KOPT-K1 (cell line): ENCODE measurements around the gene CFAP45.

Experiments
- H3K27ac ChIP-seq: fragments of 200-600 bp; sonication (generic); 2 replicates; pipeline ENCODE4 v1.5.1; 2016; ENCODE audit warnings: antibody characterized with exemption, mild to moderate bottlenecking, low read depth, low read length; ENCODE audit not compliant: poor library complexity, severe bottlenecking
- H3K36me3 ChIP-seq: fragments of 200-600 bp; sonication (generic); 2 replicates; pipeline ENCODE4 v1.5.1; 2017; ENCODE audit warnings: antibody characterized with exemption, mild to moderate bottlenecking, low read length, moderate library complexity; ENCODE audit not compliant: insufficient read depth
- H3K9me3 ChIP-seq: fragments of 200-600 bp; sonication (generic); 2 replicates; pipeline ENCODE4 v1.5.1; 2017; ENCODE audit warnings: antibody characterized with exemption, low read length, mild to moderate bottlenecking; ENCODE audit not compliant: insufficient read depth, poor library complexity, severe bottlenecking

Gene CFAP45

DNA sequence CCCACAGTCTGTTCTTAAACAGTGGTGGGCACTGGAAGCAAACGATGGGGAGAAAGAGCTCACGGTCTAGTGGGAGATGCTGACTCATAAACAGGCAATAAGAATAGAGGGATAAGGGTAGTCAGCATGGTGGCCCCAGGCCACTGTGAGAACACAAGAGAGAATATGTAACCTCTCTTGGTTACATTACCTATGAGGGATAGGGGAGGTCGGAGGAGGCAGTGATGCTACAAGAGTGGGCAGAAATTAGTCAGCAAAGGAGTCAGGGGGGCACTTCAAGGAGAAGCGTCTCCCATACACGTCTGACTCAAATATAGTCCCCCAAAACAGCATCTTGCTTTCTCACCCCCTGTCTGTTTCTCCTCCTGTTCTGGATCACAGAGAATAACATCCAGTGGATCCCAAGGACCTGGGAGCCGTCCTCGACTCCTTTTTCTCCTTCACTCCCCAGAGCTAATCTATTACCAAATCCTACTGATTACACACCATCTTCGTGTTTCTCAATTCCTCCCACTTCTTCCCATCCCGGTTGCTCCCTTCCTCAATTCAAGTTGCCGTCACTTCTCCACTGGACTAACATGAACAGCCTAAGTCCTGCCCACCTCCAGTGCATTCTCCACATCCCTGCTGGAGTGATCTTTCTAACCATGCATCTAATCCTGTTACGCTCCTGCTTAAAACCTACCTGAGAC, 71.2 kb downstream of the CFAP45 start:
- Histone ChIP-seq H3K36me3 (no peaks in the 10 kb centered on the region), H3K27ac (no peak overlapping the region)

DNA sequence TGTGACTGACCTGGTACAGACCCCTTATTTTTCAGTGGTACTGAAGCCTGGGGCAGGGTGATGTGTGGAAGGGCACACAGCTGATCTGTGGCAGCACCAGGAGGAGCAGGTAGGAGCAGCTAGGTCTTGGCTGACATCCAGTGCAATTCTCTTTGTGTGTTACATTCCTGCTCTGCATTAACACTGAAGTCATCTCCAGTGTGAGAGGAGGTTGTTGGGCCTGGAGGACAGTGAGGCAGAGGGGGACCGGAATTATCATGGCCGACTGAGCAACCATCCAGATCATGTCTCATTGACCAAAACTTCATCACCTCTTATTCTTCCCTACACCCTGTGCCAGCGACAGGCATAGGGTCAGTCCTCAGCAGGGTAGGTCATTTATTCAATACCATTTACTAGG, 71.8 kb downstream of the CFAP45 start:
- Histone ChIP-seq H3K9me3 (no peaks in the 10 kb centered on the region), H3K27ac (no peak overlapping the region)

More for the DNA sequence above, 71.2 kb downstream of the CFAP45 start:
- no peaks in the 10 kb centered on the region for H3K9me3 ChIP-seq

DNA sequence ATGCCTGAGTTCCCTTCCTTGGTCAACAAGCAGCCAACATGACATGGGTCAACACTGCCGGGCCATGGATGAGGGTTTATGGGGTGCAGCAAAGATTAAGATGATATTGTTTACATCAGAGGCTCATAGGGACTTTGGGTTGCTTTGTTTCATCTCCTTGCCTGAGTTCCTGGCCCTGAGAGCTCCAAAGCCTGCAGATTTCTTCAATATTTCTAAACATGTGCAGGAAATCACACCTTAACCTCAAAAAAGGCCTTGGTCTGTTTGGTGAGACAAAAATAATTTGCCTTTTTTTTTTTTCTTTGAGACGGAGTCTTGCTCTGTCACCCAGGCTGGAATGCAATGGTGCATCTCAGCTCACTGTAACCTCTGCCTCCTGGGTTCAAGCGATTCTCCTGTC, 72.4 kb downstream of the CFAP45 start:
- no peak overlapping the region for H3K27ac ChIP-seq
- no peaks in the 10 kb centered on the region for H3K36me3 ChIP-seq
- no peaks in the 10 kb centered on the region for H3K9me3 ChIP-seq

More for the DNA sequence above, 71.8 kb downstream of the CFAP45 start:
- H3K36me3 ChIP-seq, result no peaks in the 10 kb centered on the region

DNA sequence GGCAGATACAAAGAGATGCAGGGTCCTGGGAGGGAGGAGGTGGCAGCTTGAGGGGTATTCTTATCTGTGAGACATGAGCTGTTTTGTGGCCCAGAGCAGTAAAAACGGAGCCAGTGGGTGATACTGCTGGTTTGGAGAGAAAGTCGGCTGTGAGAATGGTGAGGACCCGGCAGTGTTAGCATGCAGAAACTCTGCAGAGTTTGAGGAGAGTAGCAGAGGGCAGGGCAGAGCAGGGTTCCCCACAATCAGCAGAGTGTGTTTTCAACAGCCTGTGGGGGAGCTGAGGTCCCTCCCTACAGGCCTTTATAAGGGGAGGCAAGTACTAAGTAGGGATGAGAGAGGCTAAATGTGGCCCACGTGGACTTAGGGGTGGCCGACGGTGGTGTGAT, 72.9 kb downstream of the CFAP45 start:
- no peaks in the 10 kb centered on the region for H3K36me3 ChIP-seq
- no peak overlapping the region for H3K27ac ChIP-seq
- no peaks in the 10 kb centered on the region for H3K9me3 ChIP-seq

DNA sequence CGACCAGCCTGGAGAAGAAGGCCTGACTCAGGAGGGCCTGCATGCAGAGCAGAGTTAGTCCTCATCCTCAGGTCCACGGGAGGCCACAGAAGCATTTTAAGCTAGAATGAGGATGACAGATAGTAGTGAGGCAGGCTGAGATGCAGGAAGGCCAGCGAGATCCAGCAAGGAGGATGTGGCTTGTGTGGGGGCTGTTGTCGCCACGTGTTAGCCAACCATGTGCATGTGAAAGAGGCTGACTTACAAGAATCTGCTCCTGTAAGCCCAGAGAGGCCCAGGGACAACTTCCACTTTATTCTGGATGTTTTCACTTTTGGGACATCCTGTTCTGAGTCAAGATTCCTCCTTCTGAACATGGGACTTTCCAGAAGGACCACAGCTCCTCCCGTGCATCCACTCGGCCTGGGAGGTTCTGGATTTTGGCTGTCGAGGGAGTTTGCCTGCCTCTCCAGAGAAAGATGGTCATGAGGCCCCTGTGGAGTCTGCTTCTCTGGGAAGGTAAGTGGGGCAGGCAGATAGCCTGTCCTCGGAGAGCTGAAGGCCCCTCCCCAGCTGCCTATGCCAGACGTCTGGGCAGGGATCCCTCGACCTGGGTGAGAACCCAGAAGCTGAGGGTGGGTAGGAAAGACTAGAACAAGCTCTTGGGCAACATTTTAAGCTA, 73.4 kb downstream of the CFAP45 start, which contains the start of gene SLAMF8:
SLAMF8 (plus strand) TSS at position 433 of the 661 bp plus-strand sequence; CDS start at position 459, 26 bp downstream.
- H3K9me3 ChIP-seq, result no peaks in the 10 kb centered on the region
- H3K27ac ChIP-seq, result no peak within 1 kb of the TSS
- H3K36me3 ChIP-seq, result no peaks in the 10 kb centered on the region

DNA sequence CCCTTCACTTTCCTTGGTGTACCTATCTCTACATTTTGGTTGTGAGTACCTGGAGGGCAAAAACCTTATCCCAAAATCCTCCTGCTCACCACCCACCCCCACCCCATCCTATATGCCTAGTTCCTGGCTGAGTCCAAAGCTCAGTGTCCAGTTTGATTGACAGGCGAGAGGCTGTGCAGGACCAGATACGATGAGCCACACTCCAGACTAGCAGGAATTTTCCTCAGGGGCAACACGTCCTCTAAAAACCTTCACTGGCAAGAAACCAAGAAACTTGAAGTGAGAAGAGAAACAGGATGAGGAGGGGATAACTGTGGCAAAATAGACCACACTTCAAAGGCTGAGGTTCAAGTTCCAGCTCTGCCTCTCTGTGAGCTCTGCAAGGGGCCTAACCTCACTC, 74.4 kb downstream of the CFAP45 start:
- no peak overlapping the region for H3K27ac ChIP-seq
- no peaks in the 10 kb centered on the region for H3K36me3 ChIP-seq
- no peaks in the 10 kb centered on the region for H3K9me3 ChIP-seq

DNA sequence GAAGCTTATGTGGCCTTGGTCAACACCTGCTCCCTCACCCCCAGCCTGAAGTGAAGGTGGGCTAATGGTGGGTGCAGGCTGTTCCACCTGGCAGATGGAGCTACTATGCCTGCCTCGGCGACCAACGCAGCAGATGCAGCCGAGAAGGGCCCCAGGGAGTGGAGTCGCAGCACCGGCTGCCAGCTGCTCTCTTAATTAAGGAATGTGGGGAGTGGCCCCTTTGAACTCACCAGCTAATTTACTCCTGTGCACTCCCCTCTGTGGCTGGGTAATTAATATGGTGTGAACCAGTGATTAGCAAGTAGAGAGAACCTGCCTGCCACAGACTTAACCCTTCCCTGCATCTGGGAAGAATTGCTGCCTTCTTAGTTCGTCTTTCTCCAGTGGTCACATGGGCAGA, 76.6 kb downstream of the CFAP45 start:
- Histone ChIP-seq H3K36me3 (no peaks in the 10 kb centered on the region), H3K9me3 (no peaks in the 10 kb centered on the region), H3K27ac (no peak overlapping the region)
